Fibroblast of gingiva (primary cell): ENCODE measurements around the gene ATP8A2.
A peak's percentile ranks its signal among the peaks of the same experiment; 100 is the strongest.
"Not testable (repeated sequence)": the region's sequence is repeated elsewhere in the genome, so short reads cannot be mapped to it uniquely, and the experiment has no call there.

ENCODE experiments used
- DNase-seq: peaks from one replicate; pipeline ENCODE4 v3.0.0-alpha.2; 2011; ENCODE audit warnings: low read depth

The ATP8A2 gene

GRCh38 chr13:26046639-26047038 is 674.9 kb downstream of the ATP8A2 start:
- no peak for DNase-seq

DNA sequence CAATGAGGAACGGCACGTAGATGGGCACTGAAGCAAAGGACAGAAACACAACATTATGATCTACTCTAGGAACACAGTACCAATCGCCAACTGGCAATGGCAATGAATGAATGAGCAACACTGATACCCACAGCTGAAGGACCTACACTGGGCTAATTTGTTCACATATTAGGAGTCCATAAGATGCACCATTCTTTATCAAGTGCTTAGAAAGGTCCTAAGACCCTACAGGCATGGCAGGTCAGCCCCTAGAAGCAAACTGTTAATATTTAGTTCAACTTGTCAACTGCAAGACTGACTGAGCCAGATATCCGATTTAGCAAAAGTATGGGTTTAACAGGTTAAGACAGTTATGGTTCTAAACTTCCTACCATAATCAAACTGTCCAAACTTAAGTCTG is 675.3 kb downstream of the ATP8A2 start:
- no peak for DNase-seq

- no peak for DNase-seq
Measured at GRCh38 chr13:26048741-26049140, 677.0 kb downstream of the ATP8A2 start.

DNA sequence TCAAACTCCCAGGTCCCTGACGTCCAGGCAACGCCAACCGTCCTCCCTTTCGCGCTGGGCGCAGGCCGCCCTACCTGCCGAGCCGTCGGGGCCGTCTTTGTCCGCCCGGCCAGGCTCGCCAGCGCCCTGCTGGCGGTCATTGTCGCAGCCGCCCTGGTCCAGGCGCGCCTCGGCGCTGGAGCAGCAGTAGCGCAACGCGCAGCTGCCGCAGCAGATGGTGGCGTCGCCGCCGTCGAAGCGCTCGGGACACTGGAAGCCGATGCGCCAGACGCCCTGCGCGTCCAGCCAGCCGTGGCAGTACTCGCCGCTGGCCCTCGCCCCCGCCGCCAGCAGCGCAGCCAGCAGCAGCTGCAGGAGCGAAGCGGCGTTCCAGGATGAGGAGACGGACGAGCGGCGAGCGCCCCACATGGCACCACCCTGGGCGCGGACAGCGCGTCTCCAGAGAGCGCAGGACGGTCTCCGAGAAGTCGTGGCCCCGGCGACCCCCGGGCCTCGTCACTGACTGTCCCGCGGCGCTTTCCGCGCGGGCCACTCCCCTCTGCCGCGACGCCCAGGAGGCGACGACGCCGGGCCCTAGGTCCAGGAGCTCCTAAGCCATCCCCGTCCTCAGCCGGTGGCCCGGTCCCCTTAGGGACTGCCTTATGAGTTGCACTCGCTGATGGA is 678.9 kb downstream of the ATP8A2 start:
- no peak for DNase-seq

- no peak for DNase-seq
Measured at GRCh38 chr13:26051231-26051656, 679.5 kb downstream of the ATP8A2 start.

- peak; percentile 34 for DNase-seq
Measured at GRCh38 chr13:26051657-26052311, 680.0 kb downstream of the ATP8A2 start, which contains the start of gene SHISA2. TSS of gene SHISA2 (minus strand) at chr13:26052016. CDS start at chr13:26050975, 1,041 bp downstream.

GRCh38 chr13:26052337-26052736 is 680.6 kb downstream of the ATP8A2 start:
- no peak for DNase-seq

GRCh38 chr13:26053418-26053980 is 681.7 kb downstream of the ATP8A2 start:
- no peak for DNase-seq

- no peak for DNase-seq
Measured at GRCh38 chr13:26054896-26055295, 683.1 kb downstream of the ATP8A2 start.

DNA sequence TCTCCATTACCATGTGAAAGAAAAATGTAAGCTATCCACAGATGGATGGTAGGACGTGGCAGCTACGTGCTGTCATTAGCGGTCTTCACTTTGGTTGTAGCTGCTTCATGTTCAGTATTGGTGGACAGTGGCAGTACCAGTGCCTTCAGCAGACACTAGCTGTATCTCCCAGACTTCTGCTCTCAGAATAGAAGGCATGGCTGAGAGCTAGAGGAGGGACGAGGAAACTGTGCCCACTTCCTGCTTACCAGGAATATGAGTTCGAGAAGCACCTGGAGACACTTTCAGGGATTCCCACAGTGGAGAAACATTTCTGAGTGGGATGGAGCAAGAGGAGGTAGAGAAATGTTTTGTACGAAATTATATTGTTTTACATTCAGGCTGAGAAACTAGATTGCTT is 686.9 kb downstream of the ATP8A2 start:
- DNase-seq: no peak

DNA sequence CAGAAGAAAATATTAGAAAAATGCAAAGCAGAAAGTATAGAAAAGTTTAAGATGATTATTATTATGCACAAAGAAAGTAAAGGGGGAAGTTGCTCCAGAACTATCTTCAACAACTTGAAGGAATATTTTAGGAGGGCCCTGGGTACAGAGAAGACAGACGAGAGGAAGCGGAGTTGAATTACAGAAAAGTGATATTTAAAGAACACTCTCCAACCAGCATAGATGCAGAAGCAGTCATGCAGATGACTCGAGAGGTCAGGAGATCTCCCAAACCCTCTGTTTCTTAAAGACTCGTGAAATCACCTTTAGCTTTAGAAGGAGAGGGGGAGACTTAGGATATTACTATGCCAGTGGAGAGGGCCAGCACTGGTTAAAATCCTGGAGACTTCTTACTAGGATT is 688.6 kb downstream of the ATP8A2 start:
- DNase-seq: no peak

DNA sequence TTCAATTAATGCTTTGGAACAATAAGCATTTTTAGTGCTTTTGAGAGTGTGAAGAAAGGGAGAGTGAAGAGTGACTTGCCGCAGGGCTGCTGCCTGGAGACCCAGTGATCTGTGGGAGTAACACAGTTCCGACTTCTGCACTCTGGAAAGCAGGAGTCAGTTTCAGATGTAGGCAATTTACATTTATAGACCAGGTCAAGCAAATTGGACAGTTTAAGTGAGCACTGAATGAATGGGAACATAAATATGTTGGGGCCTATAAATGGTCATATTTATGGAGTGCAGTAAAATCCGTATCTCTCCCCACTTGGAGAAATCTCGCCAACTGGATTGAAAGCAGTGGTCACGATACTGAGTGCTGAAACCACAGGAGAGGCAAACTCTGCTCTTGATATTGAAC is 689.5 kb downstream of the ATP8A2 start:
- DNase-seq: no peak

DNA sequence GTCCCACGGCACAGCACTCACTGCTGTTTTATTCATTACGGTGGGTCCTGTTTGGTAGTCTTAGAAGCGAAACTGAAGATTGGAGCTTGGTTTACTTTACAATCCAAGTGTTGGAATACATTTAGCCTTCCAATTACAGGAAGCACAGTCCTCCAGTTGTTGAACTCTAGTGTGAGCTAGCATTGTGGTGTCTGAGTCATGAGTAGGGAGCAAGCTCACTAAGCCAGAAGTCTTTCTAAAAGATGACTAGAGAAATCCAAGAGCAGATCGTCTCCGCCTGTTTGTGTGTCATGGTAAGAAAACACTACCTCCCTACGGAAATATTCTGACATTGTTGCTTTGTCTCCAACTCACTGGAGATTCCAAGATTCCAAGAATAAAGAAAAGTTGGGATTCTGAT is 690.2 kb downstream of the ATP8A2 start:
- peak; percentile 64 for DNase-seq

GRCh38 chr13:26062853-26063444 is 691.2 kb downstream of the ATP8A2 start:
- peak; percentile 32 for DNase-seq

GRCh38 chr13:26066492-26066891 is 694.7 kb downstream of the ATP8A2 start:
- not testable (repeated sequence) for DNase-seq

DNA sequence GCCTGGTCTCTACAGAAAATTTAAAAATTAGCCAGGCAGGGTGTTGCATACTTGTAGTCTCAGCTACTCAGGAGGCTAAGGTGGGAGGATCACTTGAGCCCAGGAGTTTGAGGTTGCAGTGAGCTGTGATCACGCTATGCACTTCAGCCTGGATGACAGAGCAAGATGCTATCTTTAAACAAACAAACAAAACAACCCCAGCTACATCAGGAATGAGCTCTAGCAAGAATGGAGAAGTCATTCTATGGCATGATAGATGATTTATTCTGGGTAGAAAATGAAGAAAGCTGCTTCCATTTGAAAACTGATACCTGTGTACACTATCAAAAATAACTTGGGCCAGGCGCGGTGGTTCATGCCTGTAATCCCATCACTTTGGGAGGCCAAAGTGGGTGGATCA is 695.8 kb downstream of the ATP8A2 start:
- no peak for DNase-seq

DNA sequence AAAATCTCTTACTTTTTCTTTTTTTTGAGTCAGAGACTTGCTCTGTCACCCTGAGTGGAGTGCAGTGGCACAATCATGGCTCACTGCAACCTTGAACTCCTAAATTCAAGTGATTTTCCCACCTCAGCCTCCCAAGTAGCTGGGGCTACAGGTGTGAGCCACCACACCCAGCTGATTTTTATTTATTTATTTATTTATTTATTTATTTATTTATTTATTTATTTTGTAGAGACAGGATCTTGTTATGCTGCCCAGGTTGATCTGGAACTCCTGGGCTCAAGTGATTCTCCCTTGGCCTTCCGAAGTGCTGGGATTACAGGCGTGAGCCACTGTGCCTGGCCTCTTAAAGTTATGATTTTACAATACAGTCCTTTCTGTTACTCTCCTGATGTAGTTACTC is 696.6 kb downstream of the ATP8A2 start:
- not testable (repeated sequence) for DNase-seq

DNA sequence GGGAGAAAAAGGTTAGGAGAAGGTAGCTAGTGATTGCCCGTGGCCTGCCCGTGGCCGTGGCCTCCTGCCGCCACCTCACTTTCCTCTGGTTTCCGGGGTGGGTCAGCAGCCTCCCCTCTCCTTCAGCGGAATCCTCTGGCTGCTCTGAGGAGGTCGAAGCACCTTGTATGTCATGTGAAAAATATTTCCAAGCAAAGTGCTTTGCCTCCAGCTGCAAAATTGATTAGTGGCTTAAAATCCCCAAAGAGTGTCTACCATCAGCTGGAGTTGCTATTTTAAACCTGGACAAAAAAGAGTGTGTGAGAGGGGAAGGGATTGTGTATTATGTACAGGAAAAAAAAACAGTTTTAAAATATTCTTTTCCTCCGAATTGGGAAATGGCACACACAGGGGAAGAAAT is 697.9 kb downstream of the ATP8A2 start:
- not testable (repeated sequence) for DNase-seq

DNA sequence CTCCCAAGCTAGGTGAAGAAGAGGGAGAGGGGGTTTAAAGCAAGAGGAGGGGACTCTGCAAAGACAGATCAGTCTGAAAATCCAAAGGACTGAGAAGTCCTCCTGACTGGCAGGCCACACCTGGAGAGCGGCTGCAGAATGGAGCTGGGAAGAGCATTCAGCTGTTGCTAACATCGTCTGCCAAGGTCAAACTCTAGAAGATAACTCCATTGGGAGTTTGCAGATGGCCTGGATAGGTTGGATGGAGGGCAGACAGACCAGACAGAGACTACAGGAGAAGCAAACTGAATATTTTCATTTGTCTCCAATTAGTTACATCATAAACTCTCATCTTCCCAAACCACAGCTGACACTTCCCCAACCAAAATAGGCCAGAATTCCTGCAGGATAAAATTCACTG is 699.9 kb downstream of the ATP8A2 start:
- no peak for DNase-seq

- not testable (repeated sequence) for DNase-seq
Measured at GRCh38 chr13:26072335-26072734, 700.6 kb downstream of the ATP8A2 start.

DNA sequence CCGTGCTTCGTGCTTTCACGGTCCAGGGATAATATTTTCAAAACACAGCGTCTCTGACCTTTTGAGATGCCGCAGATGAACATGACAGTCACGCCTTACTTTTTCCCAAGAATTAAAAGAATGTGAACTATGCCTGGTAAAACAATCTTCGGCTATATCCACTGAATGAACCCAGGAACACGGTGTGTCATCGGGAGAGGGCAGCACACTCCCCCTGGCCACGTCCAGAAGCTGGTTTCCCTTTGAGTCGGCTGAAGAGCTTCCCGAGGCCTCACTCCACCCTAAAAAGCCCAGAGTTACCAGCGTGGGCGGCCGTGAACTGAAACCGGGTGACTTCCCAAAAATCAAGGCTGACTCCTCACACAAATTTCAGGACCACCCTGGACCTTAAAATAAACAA is 702.9 kb downstream of the ATP8A2 start:
- peak; percentile 31 for DNase-seq
